Stimulated activated CD8-positive, alpha-beta memory T cell treated with anti-CD3 and anti-CD28 coated beads, Interleukin-12 subunit alpha, Interleukin-12 subunit beta, amount 100 ng/mL, for 4 hours (primary cell): ENCODE data around the gene SSC5D.

Experiments used
- DNase-seq: peaks from one replicate; pipeline ENCODE4 v3.0.0-alpha.2; 2020; ENCODE audit warnings: low read depth

The SSC5D gene

DNA sequence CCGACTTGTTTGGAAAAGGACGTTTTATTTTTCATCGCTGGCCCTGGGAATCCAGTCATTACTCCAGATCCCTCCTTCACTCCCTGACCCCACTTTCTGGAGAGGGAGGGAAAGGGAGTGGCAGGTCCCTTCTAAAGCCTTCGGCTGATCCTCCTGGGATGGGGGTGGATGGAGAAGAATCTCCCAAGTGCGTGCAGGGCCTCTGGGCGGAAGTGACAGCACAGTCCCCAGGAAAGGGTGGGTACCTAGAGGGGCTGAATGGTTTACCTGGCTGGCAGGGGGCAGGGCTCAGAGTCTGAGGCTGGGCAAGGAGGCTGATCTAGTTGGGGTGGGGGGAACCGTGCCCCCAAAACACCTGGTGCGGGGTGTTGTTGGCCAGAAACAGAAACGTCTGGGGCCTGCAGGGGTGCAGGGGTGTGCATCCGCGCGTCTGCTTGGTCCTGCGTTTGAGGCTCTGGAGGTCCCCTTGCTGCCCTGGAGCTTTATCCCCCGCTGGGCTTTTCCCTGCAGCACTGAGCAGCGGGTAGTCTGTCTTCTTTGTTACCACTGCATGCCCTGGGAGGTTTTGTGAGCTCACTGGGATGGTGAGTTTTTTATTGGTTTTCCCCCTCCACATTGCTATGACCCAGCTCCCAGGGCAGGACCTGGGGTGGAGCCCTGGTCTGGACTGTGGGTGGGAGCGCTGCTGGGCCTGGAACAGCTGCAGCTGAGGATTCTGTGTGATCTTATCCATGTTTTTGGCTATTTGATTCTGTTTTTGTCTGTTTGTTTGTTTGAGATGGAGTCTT is 14.8 kb upstream of the SSC5D start:
- no peak for DNase-seq

GRCh38 chr19:55474269-55475265 is 13.7 kb upstream of the SSC5D start:
- no peak for DNase-seq

- DNase-seq: peak; percentile 99
Measured at GRCh38 chr19:55476100-55476775, 12.0 kb upstream of the SSC5D start, which contains the start of gene ZNF628. Gene ZNF628, plus strand, starts transcription at chr19:55476617. Its CDS starts 3,294 bp downstream, at chr19:55479911.

- no peak for DNase-seq
Measured at GRCh38 chr19:55477905-55478304, 10.3 kb upstream of the SSC5D start.

DNA sequence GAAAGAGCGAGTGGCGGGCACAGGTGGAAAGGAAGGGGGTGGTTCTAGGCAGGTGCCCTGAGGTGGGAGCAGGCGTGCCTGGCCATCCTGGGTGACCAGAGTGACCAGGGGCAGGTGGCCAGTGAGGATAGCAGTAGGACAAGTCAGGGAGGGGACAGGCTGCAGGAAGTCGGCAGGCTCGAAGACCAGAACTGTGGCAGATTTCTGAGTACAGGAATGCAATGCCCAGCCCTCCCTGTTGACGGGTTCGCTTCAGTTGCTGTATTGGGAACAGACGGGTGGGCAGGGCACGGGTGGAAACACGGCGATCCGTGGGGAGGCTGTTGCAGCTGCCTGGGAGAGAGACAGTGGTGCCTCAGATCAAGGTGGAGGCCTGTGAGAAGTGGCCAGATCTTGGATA is 9.9 kb upstream of the SSC5D start:
- DNase-seq: no peak

- no peak for DNase-seq
Measured at GRCh38 chr19:55479045-55479444, 9.2 kb upstream of the SSC5D start.

DNA sequence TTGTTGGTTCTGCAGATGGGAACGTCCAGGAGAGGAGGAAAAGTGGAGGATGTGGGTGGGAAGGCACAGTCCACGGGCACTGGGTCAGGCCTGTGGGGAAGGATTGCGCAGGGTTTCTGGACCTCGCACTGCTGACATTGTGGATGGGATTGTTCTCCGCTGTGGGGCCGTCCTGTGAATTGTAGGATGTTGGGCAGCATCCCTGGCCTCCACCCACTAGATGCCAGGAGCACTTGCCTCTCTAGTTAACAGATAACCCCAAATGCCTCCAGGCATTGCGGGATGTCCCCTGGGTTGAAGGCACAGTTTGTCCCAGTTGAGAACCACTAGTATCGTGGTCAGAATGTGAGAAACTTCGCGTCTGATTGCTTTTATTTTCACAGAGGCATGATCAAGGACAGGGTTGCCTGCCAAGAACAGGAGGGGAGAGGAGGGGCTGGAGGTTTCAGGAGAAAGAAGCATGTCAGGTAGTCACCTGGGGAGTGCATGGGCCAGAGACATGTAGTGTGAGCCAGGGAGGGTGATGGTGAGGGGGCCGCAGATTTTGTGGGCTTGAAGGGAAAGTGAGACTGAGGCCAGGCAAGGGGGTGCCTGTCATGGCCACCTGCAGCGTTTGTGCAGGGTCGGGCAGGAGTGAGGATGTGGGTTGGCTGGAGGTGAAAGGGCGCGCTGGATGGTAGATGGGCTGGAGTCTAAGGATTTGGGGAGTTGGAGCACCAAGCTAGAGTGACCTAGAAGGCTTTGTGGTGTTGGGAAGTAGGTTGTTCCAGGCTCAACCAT is 8.6 kb upstream of the SSC5D start:
- no peak for DNase-seq

GRCh38 chr19:55481148-55481793 is 7.0 kb upstream of the SSC5D start:
- DNase-seq: no peak

DNA sequence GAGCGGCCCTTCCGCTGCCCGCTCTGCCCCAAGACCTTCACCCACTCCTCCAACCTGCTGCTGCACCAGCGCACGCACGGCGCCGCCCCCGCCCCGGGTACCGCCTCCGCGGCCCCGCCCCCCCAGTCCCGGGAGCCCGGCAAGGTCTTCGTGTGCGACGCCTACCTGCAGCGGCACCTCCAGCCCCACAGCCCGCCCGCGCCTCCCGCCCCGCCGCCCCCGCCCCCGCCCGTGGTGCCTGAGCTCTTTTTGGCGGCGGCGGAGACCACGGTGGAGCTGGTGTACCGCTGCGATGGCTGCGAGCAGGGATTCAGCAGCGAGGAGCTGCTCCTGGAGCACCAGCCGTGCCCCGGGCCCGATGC is 6.5 kb upstream of the SSC5D start:
- no peak for DNase-seq

GRCh38 chr19:55482156-55482961 is 5.9 kb upstream of the SSC5D start:
- no peak for DNase-seq

DNA sequence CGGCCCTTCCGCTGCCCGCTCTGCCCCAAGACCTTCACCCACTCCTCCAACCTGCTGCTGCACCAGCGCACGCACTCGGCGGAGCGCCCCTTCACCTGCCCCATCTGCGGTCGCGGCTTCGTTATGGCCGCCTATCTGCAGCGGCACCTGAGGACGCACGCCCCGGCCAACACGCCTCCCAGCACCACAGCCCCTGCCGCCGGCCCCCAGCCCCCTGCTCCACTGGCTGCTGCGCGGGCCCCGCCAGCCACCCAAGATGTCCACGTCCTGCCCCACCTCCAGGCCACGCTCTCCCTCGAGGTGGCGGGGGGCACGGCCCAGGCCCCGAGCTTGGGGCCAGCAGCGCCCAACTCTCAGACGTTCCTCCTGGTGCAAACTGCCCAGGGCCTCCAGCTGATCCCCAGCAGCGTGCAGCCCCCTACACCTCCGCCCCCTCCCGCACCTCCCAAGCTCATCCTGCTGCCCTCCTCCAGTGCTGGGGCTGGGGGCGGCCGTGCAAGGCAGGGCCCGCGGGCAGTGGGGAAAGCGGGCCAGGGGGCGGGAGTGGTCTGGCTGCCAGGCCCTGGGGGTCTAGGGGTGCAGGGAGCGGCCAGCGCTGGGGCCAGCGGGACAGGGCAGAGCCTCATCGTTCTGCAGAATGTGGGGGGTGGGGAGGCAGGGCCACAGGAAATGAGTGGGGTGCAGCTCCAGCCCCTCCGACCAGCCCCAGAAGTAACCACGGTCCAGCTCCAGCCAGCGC is 5.1 kb upstream of the SSC5D start:
- DNase-seq: no peak

DNA sequence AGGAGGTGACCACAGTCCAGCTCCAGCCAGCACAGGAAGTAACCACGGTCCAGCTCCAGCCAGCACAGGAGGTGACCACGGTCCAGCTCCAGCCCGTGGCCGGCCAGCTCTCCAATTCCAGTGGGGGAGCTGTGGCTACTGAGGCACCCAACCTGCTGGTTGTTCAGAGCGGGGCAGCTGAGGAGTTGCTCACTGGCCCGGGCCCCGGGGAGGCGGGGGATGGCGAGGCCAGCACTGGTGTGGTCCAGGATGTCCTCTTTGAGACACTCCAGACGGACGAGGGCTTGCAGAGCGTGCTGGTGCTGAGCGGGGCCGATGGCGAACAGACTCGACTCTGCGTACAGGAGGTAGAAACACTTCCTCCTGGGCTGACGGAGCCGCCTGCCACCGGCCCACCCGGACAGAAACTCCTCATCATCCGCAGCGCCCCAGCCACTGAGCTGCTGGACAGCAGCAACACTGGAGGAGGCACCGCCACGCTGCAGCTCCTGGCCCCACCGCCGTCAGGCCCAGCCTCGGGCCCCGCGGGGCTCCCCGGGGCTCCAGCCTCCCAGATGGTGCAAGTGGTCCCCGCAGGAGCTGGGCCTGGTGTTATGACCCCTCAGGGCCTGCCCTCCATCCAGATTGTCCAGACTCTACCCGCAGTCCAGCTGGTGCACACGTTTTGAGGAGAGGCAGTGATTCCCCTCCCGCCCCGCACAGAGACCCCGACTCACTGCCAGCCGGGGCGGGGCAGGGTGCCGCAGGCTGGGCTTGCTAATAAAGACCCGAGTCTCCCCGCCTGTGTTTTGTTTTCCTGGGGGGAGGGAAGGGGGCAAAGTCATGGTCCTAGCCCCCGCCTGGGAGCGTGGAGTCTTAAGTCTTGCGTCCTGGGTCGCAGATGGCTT is 4.3 kb upstream of the SSC5D start:
- DNase-seq: no peak

GRCh38 chr19:55484593-55485438 is 3.4 kb upstream of the SSC5D start, which contains the start of gene NAT14:
Gene NAT14, plus strand, starts transcription at chr19:55485188. Its CDS starts 521 bp downstream, at chr19:55485709.
- peak; percentile 55 for DNase-seq

GRCh38 chr19:55485439-55486011 is 2.7 kb upstream of the SSC5D start:
- no peak for DNase-seq

DNA sequence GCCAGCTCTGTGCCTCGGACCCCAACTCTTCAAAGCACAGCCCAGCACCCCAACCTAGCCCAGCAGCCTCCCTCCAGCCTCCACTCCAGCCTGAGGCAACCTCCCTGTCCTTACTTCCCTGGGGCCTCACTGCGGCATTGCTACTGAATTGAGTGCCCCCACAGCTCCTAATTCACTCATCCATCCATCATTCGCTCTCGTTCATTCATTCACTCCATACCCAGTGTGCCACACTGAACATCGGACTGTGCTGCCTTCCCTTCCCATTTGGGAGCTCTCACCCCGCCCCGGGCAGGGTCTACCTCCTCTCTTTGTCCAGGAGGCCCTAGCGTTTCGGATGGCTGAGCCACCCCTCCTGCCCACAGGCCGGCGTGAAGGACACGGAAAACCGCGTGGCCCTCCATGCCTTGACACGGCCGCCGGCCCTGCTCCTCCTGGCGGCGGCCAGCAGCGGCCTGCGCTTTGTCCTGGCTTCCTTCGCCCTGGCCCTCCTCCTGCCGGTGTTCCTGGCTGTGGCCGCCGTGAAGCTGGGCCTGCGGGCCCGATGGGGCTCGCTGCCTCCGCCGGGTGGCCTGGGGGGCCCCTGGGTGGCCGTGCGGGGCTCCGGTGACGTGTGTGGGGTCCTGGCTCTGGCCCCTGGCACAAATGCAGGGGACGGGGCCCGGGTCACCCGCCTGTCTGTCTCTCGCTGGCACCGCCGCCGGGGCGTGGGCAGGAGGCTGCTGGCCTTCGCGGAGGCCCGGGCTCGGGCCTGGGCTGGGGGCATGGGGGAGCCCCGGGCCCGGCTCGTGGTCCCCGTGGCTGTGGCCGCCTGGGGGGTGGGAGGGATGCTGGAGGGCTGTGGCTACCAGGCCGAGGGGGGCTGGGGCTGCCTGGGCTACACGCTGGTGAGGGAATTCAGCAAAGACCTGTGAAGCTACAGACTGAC is 1.9 kb upstream of the SSC5D start:
- DNase-seq: no peak
